ENCODE data around the gene FIGN. TPM values are rescaled to one million over a fixed set of nuclear protein-coding genes. Genes with fewer than 3 reads are reported as not detected.

FIGN gene
- total and polyA plus RNA-seq, 2 of the 8 experiments (the other 6 are each of a cell fraction or from before 2014, with no cell fraction given): 5.0 to 22.8 TPM

GRCh38 chr2:163778045-163778781 is 42.4 kb upstream of the FIGN start:
- POLR2A ChIA-PET (ENCODE audit: partially characterized antibody): no interaction called here
- no peak for FAIRE-seq
- TF ChIP-seq CTBP2 (IDR thresholded peaks at IDR 0.05; ENCODE audit: borderline replicate concordance, insufficient read depth, insufficient read length, low read length) (no peak), HDAC6 (IDR thresholded peaks at IDR 0.05; ENCODE audit: low read depth, low read length) (no peak), CBX5 (IDR thresholded peaks at IDR 0.05; ENCODE audit: low read depth, low read length) (no peak), TBP (IDR thresholded peaks at IDR 0.05; ENCODE audit: low read depth, low read length) (no peak), POU5F1 (IDR thresholded peaks at IDR 0.05; ENCODE audit: low read depth, low read length) (no peak), TAF1 (IDR thresholded peaks at IDR 0.05; ENCODE audit: low read depth, low read length) (no peak)
- TF ChIP-seq, protein P1, sequence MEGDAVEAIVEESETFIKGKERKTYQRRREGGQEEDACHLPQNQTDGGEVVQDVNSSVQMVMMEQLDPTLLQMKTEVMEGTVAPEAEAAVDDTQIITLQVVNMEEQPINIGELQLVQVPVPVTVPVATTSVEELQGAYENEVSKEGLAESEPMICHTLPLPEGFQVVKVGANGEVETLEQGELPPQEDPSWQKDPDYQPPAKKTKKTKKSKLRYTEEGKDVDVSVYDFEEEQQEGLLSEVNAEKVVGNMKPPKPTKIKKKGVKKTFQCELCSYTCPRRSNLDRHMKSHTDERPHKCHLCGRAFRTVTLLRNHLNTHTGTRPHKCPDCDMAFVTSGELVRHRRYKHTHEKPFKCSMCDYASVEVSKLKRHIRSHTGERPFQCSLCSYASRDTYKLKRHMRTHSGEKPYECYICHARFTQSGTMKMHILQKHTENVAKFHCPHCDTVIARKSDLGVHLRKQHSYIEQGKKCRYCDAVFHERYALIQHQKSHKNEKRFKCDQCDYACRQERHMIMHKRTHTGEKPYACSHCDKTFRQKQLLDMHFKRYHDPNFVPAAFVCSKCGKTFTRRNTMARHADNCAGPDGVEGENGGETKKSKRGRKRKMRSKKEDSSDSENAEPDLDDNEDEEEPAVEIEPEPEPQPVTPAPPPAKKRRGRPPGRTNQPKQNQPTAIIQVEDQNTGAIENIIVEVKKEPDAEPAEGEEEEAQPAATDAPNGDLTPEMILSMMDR (IDR thresholded peaks at IDR 0.05; ENCODE audit: control extremely low read depth in 1 of 3, insufficient read depth in 1 of 3, low read depth in 1 of 3, low read length in 3 of 3): no peak

More at GRCh38 chr2:163778045-163778781, 42.4 kb upstream of the FIGN start:
- no peak overlapping the region for H3K23ac ChIP-seq (ENCODE audit: insufficient read length)
- no peak overlapping the region for H2BK15ac ChIP-seq (ENCODE audit: low read length)
- no peak overlapping the region for H2BK120ac ChIP-seq (replicated peaks; ENCODE audit: low read depth, low read length)
- no peaks in the 10 kb centered on the region for H3K9me3 ChIP-seq (ENCODE audit: insufficient read depth in 2 of 2, low read depth in 1 of 2, low read length in 1 of 2)
- H4K91ac ChIP-seq (replicated peaks; ENCODE audit: insufficient read length, low read length): no peak overlapping the region
- H3K4me3 ChIP-seq (ENCODE audit: extremely low read depth in 1 of 4, insufficient read depth in 2 of 4, low read depth in 3 of 4, low read length in 4 of 4): no peak overlapping the region
- H3K4ac ChIP-seq (replicated peaks; ENCODE audit: insufficient read length, low read depth, low read length): no peak overlapping the region
- H2BK12ac ChIP-seq (ENCODE audit: low read depth, low read length): 0 out of 2 replicates have a peak overlapping the region, but pooled peaks have one; percentile 18
- H3K14ac ChIP-seq (ENCODE audit: insufficient read length): no peak overlapping the region
- no peaks in the 10 kb centered on the region for H4K20me1 ChIP-seq (replicated peaks in 1 of 2; ENCODE audit: control insufficient read depth in 1 of 2, insufficient read depth in 2 of 2, low read length in 2 of 2)
- H3K56ac ChIP-seq (replicated peaks; ENCODE audit: insufficient read length, low read depth, low read length): no peak overlapping the region
- H2BK5ac ChIP-seq (ENCODE audit: low read depth, low read length): no peak overlapping the region
- no peak overlapping the region for H3K4me2 ChIP-seq (ENCODE audit: insufficient read depth in 1 of 2, low read depth in 2 of 2, low read length in 2 of 2)
- CTCF ChIA-PET (ENCODE audit: partially characterized antibody): interaction anchor here (0.7 kb wide), 1 partner anchor 106 kb away, joined by 3 read pairs; no protein-coding TSS in a partner anchor
- H4K8ac ChIP-seq (ENCODE audit: extremely low read depth, insufficient read depth, low read length): no peak overlapping the region
- H3K4me1 ChIP-seq (replicated peaks in 1 of 4; ENCODE audit: control insufficient read depth in 3 of 4, insufficient read depth in 4 of 4, low read length in 3 of 4): no peaks in the 10 kb centered on the region
- no peak overlapping the region for H3K18ac ChIP-seq (ENCODE audit: extremely low read depth, low read length)
- no peak overlapping the region for H2BK20ac ChIP-seq (ENCODE audit: low read length)
- DNase-seq (ENCODE audit: low read depth in 1 of 2, low spot score in 2 of 2): no peak
- H3K9ac ChIP-seq (replicated peaks in 1 of 4; ENCODE audit: extremely low read depth in 1 of 4, low read depth in 3 of 4, low read length in 3 of 4): no peak overlapping the region
- no peaks in the 10 kb centered on the region for H3K23me2 ChIP-seq (ENCODE audit: low read depth, low read length)
- H3K27me3 ChIP-seq (replicated peaks in 1 of 4; ENCODE audit: control insufficient read depth in 3 of 4, extremely low read depth in 1 of 4, insufficient read depth in 3 of 4, low read length in 3 of 4): no peaks in the 10 kb centered on the region
- H3K36me3 ChIP-seq (ENCODE audit: control insufficient read depth in 2 of 4, insufficient read depth in 4 of 4, low read length in 3 of 4): no peaks in the 10 kb centered on the region
- no peaks in the 10 kb centered on the region for H3K79me1 ChIP-seq (ENCODE audit: low read depth, low read length)
- H2AFZ ChIP-seq (ENCODE audit: low read length): 0 out of 2 replicates have a peak overlapping the region, but pooled peaks have one; percentile 43
- H3K79me2 ChIP-seq (ENCODE audit: control insufficient read depth in 1 of 2, insufficient read depth in 2 of 2, low read length in 2 of 2): no peaks in the 10 kb centered on the region
- WGBS, 2 experiments (ENCODE audit: extremely low coverage in 1 of 2, insufficient coverage in 1 of 2, insufficient read length in 1 of 2, insufficient replicate concordance in 2 of 2, low coverage in 1 of 2, low lambda C conversion rate in 2 of 2, missing lambda C conversion rate in 1 of 2): 88% methylated on average over 5 of the region's 5 CpGs; no CpG with 5 or more reads in 1 of the 2 experiments
- H2AK5ac ChIP-seq (ENCODE audit: low read depth, low read length): no peak overlapping the region
- no peak overlapping the region for H4K5ac ChIP-seq (ENCODE audit: insufficient read length, low read depth, low read length)
- H3K27ac ChIP-seq (ENCODE audit: low read depth, low read length): no peak overlapping the region

Data from H1 (cell line).